Adrenal gland (tissue), 5 donors: ENCODE data around the gene BUD13.

Source experiments
- POLR2A ChIP-seq, 2 donors: fragments of 450-650 bp; IDR thresholded peaks; one replicate each; pipeline ENCODE4 v1.6.1; 2017; ENCODE audit warnings: antibody characterized with exemption in 2 of 2, mild to moderate bottlenecking in 2 of 2, moderate library complexity in 1 of 2
- TF ChIP-seq, protein P1 (sequence below), 6 experiments: fragments of 450-650 bp in 4 of 6; fragments of 200-600 bp in 2 of 6; sonication (generic) in 1 of 6; IDR thresholded peaks; 1 replicate in 5 of 6; 2 replicates in 1 of 6; pipeline versions ENCODE4 v1.5.1 to v1.8.0; 2016 to 2021; ENCODE audit warnings: antibody characterized with exemption in 6 of 6, mild to moderate bottlenecking in 2 of 6, moderate library complexity in 1 of 6
- donor health status: DM: no; HTN: no; CAD: no.

- TF ChIP-seq POLR2A (IDR thresholded peaks at IDR 0.05), result no peak
- TF ChIP-seq, protein P1, sequence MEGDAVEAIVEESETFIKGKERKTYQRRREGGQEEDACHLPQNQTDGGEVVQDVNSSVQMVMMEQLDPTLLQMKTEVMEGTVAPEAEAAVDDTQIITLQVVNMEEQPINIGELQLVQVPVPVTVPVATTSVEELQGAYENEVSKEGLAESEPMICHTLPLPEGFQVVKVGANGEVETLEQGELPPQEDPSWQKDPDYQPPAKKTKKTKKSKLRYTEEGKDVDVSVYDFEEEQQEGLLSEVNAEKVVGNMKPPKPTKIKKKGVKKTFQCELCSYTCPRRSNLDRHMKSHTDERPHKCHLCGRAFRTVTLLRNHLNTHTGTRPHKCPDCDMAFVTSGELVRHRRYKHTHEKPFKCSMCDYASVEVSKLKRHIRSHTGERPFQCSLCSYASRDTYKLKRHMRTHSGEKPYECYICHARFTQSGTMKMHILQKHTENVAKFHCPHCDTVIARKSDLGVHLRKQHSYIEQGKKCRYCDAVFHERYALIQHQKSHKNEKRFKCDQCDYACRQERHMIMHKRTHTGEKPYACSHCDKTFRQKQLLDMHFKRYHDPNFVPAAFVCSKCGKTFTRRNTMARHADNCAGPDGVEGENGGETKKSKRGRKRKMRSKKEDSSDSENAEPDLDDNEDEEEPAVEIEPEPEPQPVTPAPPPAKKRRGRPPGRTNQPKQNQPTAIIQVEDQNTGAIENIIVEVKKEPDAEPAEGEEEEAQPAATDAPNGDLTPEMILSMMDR (IDR thresholded peaks at IDR 0.05), result no peak
Measured at GRCh38 chr11:116701297-116701801, 71.4 kb downstream of the BUD13 start.
